ENCODE measurements around the gene UQCRHL.

DNA sequence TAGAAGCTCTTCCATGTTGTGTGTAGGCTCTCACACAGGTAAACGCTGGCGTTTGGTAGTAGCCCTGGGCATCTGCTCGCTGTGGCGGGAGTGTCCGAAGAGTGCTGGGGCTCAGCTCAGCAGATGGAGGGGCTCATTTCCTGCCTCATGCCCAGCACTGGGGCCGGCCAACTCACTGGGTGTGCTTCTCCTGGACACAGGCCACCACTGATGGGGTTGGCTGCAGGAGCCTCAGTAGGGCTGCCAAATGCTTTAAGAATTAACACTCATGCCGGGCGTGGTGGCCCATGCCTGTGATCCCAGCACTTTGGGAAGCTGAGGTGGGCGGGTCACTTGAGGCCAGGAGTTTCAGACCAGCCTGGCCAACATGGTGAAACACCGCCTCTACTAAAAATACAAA lies 20.9 kb downstream of the UQCRHL start:
- TF ChIP-seq, protein P1, sequence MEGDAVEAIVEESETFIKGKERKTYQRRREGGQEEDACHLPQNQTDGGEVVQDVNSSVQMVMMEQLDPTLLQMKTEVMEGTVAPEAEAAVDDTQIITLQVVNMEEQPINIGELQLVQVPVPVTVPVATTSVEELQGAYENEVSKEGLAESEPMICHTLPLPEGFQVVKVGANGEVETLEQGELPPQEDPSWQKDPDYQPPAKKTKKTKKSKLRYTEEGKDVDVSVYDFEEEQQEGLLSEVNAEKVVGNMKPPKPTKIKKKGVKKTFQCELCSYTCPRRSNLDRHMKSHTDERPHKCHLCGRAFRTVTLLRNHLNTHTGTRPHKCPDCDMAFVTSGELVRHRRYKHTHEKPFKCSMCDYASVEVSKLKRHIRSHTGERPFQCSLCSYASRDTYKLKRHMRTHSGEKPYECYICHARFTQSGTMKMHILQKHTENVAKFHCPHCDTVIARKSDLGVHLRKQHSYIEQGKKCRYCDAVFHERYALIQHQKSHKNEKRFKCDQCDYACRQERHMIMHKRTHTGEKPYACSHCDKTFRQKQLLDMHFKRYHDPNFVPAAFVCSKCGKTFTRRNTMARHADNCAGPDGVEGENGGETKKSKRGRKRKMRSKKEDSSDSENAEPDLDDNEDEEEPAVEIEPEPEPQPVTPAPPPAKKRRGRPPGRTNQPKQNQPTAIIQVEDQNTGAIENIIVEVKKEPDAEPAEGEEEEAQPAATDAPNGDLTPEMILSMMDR (IDR thresholded peaks at IDR 0.05), result no peak
- TF ChIP-seq RAD21 (conservative IDR thresholded peaks at IDR 0.05 in 1 of 2, IDR thresholded peaks at IDR 0.05 in 1 of 2) (no peak), SMC3 (IDR thresholded peaks at IDR 0.05) (no peak), BHLHE40 (IDR thresholded peaks at IDR 0.05; ENCODE audit: low read depth, low read length) (no peak), PHF8 (IDR thresholded peaks at IDR 0.05; ENCODE audit: borderline replicate concordance, low read depth) (no peak), MAZ (IDR thresholded peaks at IDR 0.05; ENCODE audit: borderline replicate concordance, low read depth, low read length) (no peak), CEBPB (IDR thresholded peaks at IDR 0.05) (no peak), JUN (IDR thresholded peaks at IDR 0.05) (no peak), KDM1A (IDR thresholded peaks at IDR 0.05; ENCODE audit: low read depth) (no peak), POLR2A (IDR thresholded peaks at IDR 0.05; ENCODE audit: low read length) (no peak), ZSCAN20 (CRISPR knock-in tag; IDR thresholded peaks at IDR 0.05) (no peak)
- TF ChIP-seq, protein P2, sequence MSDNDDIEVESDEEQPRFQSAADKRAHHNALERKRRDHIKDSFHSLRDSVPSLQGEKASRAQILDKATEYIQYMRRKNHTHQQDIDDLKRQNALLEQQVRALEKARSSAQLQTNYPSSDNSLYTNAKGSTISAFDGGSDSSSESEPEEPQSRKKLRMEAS (IDR thresholded peaks at IDR 0.05), result no peak
- TF ChIP-seq, protein P3, sequence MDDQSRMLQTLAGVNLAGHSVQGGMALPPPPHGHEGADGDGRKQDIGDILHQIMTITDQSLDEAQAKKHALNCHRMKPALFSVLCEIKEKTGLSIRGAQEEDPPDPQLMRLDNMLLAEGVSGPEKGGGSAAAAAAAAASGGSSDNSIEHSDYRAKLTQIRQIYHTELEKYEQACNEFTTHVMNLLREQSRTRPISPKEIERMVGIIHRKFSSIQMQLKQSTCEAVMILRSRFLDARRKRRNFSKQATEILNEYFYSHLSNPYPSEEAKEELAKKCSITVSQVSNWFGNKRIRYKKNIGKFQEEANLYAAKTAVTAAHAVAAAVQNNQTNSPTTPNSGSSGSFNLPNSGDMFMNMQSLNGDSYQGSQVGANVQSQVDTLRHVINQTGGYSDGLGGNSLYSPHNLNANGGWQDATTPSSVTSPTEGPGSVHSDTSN (IDR thresholded peaks at IDR 0.05), result no peak

Data from A549 (cell line).